ENCODE measurements around the gene GNAO1.

GRCh38 chr16:56242740-56243139 lies 51.5 kb downstream of the GNAO1 start:
- no peak for TF ChIP-seq EZH2 (conservative IDR thresholded peaks at IDR 0.05; ENCODE audit: low read depth, low read length)
- TF ChIP-seq ZBTB34 (CRISPR knock-in tag; IDR thresholded peaks at IDR 0.05) = no peak
- no peak for TF ChIP-seq ZBTB20 (CRISPR knock-in tag; IDR thresholded peaks at IDR 0.05; ENCODE audit: borderline replicate concordance, low read depth)
- no peak for TF ChIP-seq JUNB (CRISPR knock-in tag; IDR thresholded peaks at IDR 0.05; ENCODE audit: borderline replicate concordance)
- no peak for TF ChIP-seq SNAPC5 (CRISPR knock-in tag; IDR thresholded peaks at IDR 0.05; ENCODE audit: borderline replicate concordance)
- no peak for TF ChIP-seq ETS1 (CRISPR knock-in tag; IDR thresholded peaks at IDR 0.05)
- TF ChIP-seq TGIF2 (CRISPR knock-in tag; IDR thresholded peaks at IDR 0.05) = no peak
- TF ChIP-seq POLR2A (IDR thresholded peaks at IDR 0.05; ENCODE audit: insufficient read depth in 1 of 2, low read depth in 2 of 2, low read length in 2 of 2) = no peak

Data from HepG2 (cell line).